Measurements from ENCODE around the gene EML5.

The EML5 gene

DNA sequence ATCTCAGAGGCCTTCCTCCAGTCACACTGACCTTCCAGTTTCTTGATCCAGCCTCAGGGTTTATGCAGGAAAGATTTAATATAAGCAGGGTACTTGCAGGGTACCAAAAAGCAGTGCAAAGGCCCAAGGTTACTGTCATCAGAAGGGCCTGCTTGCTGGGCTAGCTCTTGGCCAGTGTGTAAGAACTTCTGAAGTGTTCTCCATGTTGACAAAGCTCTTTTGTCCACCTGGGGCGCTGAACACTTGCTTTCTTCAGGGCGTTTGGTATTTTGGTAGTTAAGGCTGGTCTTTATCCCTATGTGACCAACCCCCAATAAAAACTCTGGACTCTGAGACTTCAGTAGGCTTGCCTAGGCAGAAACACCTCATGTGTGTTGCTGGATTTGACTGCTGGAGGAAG, 160.2 kb downstream of the EML5 start:
- no peak overlapping the region for H3K4me3 ChIP-seq
- H3K9me3 ChIP-seq = no peaks in the 10 kb centered on the region
- no peak for DNase-seq
- no peaks in the 10 kb centered on the region for H3K27me3 ChIP-seq
- H3K27ac ChIP-seq = no peak overlapping the region
- no peaks in the 10 kb centered on the region for H3K4me1 ChIP-seq
- no peaks in the 10 kb centered on the region for H3K36me3 ChIP-seq
- TF ChIP-seq, protein P1, sequence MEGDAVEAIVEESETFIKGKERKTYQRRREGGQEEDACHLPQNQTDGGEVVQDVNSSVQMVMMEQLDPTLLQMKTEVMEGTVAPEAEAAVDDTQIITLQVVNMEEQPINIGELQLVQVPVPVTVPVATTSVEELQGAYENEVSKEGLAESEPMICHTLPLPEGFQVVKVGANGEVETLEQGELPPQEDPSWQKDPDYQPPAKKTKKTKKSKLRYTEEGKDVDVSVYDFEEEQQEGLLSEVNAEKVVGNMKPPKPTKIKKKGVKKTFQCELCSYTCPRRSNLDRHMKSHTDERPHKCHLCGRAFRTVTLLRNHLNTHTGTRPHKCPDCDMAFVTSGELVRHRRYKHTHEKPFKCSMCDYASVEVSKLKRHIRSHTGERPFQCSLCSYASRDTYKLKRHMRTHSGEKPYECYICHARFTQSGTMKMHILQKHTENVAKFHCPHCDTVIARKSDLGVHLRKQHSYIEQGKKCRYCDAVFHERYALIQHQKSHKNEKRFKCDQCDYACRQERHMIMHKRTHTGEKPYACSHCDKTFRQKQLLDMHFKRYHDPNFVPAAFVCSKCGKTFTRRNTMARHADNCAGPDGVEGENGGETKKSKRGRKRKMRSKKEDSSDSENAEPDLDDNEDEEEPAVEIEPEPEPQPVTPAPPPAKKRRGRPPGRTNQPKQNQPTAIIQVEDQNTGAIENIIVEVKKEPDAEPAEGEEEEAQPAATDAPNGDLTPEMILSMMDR (IDR thresholded peaks at IDR 0.05) = no peak
- intact Hi-C loops (cut with DNase I; ENCODE audit: low total_unique reads) = no loop called here

DNA sequence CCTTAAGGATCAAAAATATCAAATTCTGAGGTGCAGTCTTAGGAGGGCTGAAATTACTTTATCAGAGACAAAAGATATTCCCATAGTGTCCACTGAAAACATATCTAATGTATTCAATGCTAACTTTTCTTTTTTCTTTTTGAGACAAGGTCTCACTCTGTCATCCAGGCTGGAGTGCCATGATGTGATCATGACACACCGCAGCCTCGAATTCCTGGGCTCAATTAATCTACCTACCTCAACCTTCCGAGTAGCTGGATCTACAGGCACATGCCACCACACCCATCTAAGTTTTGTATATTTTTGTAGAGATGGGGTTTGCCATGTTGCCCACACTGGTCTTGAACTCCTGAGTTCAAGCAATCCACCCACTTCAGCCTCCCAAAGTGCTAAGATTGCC, 161.7 kb downstream of the EML5 start:
- no peak for DNase-seq
- intact Hi-C loops (cut with DNase I; ENCODE audit: low total_unique reads) = no loop called here

DNA sequence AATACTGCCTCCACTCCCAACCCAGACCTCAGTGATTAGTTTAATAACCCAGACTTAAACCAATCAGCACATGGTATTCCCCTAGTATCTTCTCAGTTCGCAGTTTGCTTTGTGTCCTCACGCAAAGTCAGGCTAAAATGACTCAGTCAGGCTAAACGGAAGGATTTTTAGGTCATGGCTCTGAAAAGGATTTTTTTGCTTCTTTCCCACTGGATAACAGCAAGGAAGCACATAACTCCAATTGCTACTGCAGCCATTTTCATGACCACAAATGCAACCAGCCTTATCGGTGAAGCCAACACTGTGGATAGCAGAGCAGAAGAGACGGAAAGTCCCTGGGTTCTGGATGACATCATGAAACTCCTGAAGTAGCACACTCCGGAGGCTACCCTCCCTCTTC, 162.2 kb downstream of the EML5 start:
- TF ChIP-seq, protein P1 (IDR thresholded peaks at IDR 0.05) = no peak
- Histone ChIP-seq H3K36me3 (peaks cover 0 to 4% (median 0%) of the 10 kb centered on the region in 3 donors), H3K27ac (no peak overlapping the region), H3K4me3 (no peak overlapping the region), H3K4me1 (no peaks in the 10 kb centered on the region), H3K27me3 (no peaks in the 10 kb centered on the region), H3K9me3 (no peaks in the 10 kb centered on the region)
- no peak for DNase-seq
- intact Hi-C loops (cut with DNase I; ENCODE audit: low total_unique reads) = no loop called here

More for the DNA sequence above, 161.7 kb downstream of the EML5 start:
- Histone ChIP-seq H3K4me3 (no peak overlapping the region), H3K9me3 (no peaks in the 10 kb centered on the region), H3K27me3 (no peaks in the 10 kb centered on the region), H3K27ac (no peak overlapping the region), H3K36me3 (peaks cover 0 to 4% (median 0%) of the 10 kb centered on the region in 3 donors), H3K4me1 (no peaks in the 10 kb centered on the region)
- TF ChIP-seq, protein P1 (IDR thresholded peaks at IDR 0.05) = no peak

DNA sequence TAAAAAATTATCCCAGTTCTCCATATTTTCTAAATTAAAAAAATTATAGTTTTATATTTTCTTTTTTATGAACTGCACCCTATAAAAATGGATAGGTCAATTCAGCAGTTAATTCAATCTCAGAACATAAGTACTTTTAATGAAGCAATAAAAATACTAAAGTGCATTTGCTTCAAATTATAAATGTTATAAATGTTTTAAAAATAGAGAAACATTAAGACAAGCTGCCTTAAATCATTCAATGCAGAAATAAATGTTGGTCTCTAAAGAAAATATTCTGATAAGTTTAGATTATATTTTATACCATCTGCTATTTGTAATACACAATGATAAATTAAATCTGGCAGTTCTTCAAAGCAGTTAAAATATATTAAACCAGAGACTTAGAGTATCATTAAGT, 164.3 kb downstream of the EML5 start:
- Histone ChIP-seq H3K27me3 (no peaks in the 10 kb centered on the region), H3K4me3 (no peak overlapping the region), H3K36me3 (peaks cover 0 to 4% (median 0%) of the 10 kb centered on the region in 3 donors), H3K27ac (no peak overlapping the region), H3K4me1 (no peaks in the 10 kb centered on the region), H3K9me3 (no peaks in the 10 kb centered on the region)
- TF ChIP-seq, protein P1 (IDR thresholded peaks at IDR 0.05) = no peak
- intact Hi-C loops (cut with DNase I; ENCODE audit: low total_unique reads) = no loop called here
- no peak for DNase-seq

DNA sequence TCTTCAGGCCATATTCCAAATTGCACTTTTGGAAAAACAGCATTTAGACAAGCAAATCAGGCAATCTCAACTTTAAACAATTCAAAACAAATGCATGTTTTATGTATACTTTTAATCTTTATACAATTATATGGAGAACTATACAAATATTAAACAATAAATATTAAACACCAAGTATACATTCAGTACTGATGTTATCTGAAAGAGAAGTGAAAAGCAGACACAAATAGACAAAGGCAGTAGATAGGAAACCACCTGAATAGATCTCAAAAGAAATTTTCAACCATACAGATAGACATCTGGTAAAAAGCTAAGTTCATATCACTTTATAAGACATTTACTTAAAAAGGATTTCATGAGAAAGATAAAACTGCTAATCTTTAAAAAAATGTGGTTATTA, 164.7 kb downstream of the EML5 start:
- no peak for DNase-seq
- H3K36me3 ChIP-seq = peaks cover 0 to 4% (median 0%) of the 10 kb centered on the region in 3 donors
- H3K27ac ChIP-seq = no peak overlapping the region
- no peaks in the 10 kb centered on the region for H3K9me3 ChIP-seq
- H3K27me3 ChIP-seq = no peaks in the 10 kb centered on the region
- no peak overlapping the region for H3K4me3 ChIP-seq
- TF ChIP-seq, protein P1 (IDR thresholded peaks at IDR 0.05) = no peak
- intact Hi-C loops (cut with DNase I; ENCODE audit: low total_unique reads) = no loop called here
- H3K4me1 ChIP-seq = no peaks in the 10 kb centered on the region

DNA sequence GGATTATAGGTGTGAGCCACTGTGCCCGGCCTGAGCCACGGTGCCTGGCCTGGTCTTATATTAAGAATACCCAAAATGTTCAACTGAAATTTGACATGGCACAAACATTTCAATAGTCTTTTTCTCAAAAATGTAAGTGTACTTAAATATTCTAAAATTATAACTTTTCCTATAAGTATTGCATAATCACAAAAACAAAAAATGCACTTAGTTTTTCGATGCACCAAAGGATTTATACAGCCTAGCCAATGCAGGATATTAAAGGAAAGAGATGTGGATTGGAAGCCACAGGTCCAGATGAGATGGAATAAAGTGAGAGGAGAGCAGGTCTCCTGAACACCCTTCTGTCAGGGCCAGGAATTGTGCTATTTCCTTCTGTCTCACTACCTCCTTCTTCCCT, 167.1 kb downstream of the EML5 start:
- Histone ChIP-seq H3K27me3 (no peaks in the 10 kb centered on the region), H3K36me3 (peaks cover 0 to 4% (median 0%) of the 10 kb centered on the region in 3 donors), H3K9me3 (no peaks in the 10 kb centered on the region), H3K4me3 (no peak overlapping the region), H3K4me1 (no peaks in the 10 kb centered on the region), H3K27ac (no peak overlapping the region)
- DNase-seq = no peak
- TF ChIP-seq, protein P1 (IDR thresholded peaks at IDR 0.05) = no peak
- intact Hi-C loops (cut with DNase I; ENCODE audit: low total_unique reads) = no loop called here

All from tibial artery (tissue), 4 donors.